Measurements from ENCODE around the gene MYH9. TPM values are rescaled to one million over a fixed set of nuclear protein-coding genes. Genes with fewer than 3 reads are reported as not detected.
A peak's percentile ranks its signal among the peaks of the same experiment; 100 is the strongest.

Gene MYH9
- total RNA-seq, 1 experiment from 2014 or later = 653 TPM

DNA sequence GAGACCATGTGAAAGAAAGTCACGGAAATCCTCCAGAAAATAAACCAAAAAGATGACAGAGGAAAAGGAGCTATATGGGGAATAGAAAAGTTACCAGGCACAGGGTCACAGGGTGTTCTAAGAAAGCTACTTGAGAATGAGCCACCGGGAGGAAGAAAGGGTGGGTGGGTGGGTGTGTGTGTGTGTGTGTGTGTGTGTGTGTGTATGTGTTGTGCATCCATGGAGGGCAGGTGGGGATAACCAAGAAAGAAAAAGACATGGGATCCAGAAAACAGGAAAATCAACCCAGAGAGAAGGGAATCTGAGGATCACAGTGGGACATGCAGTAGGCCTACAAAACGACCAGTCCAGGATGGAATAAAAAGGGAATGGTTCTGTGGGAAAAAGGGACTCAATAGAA, 152.2 kb downstream of the MYH9 start:
- Mint-ChIP-seq H3K4me3 (ENCODE audit: unreplicated experiment) (peak overlapping the region; percentile 97), H3K9me3 (ENCODE audit: unreplicated experiment) (peaks cover 16% of the 10 kb centered on the region), H3K36me3 (ENCODE audit: insufficient read depth, unreplicated experiment) (peaks cover 52% of the 10 kb centered on the region), H3K27me3 (ENCODE audit: insufficient read depth, unreplicated experiment) (no peaks in the 10 kb centered on the region), H3K27ac (ENCODE audit: low read depth, unreplicated experiment) (no peak overlapping the region), H3K4me1 (ENCODE audit: insufficient read depth, unreplicated experiment) (peaks cover 28% of the 10 kb centered on the region)
- ChIA-PET POLR2A (interaction anchor here (0.6 kb wide), 1 partner anchor 1993 kb away, joined by 3 read pairs; no protein-coding TSS in a partner anchor), CTCF (interaction anchor here (0.6 kb wide), 2 partner anchors 8 to 104 kb away, joined by 3 read pairs; no protein-coding TSS in a partner anchor)
- intact Hi-C loops (cut with micrococcal nuclease) = loop anchor here (5.0 kb wide), 1 partner anchor 38 kb away; no protein-coding TSS in a partner anchor
- TF ChIP-seq, protein P1, sequence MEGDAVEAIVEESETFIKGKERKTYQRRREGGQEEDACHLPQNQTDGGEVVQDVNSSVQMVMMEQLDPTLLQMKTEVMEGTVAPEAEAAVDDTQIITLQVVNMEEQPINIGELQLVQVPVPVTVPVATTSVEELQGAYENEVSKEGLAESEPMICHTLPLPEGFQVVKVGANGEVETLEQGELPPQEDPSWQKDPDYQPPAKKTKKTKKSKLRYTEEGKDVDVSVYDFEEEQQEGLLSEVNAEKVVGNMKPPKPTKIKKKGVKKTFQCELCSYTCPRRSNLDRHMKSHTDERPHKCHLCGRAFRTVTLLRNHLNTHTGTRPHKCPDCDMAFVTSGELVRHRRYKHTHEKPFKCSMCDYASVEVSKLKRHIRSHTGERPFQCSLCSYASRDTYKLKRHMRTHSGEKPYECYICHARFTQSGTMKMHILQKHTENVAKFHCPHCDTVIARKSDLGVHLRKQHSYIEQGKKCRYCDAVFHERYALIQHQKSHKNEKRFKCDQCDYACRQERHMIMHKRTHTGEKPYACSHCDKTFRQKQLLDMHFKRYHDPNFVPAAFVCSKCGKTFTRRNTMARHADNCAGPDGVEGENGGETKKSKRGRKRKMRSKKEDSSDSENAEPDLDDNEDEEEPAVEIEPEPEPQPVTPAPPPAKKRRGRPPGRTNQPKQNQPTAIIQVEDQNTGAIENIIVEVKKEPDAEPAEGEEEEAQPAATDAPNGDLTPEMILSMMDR (IDR thresholded peaks at IDR 0.05; ENCODE audit: unreplicated experiment) = no peak
- no peak for DNase-seq (ENCODE audit: unreplicated experiment)
- no TSS peak for BruUV-seq (replicated peaks)

DNA sequence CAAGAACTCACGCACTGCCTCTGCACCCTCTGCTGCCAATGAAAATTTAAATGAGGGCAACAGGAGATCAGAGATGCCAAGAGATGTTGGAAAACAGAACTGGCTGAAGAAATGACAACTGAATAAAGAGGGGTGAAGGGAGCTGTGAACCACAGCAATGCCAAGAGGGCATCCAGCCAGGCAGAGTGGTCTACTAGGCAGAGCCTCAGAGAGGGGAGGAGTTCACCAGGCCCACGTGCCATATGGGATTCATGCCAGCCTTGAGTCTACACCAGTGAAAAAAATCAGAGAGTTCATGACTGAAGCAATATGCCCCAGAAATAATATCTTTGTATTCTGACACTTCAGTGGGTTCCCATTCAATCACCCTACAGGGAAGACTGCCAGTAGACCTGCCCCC, 152.8 kb downstream of the MYH9 start:
- Mint-ChIP-seq H3K27ac (ENCODE audit: low read depth, unreplicated experiment) (no peak overlapping the region), H3K4me3 (ENCODE audit: unreplicated experiment) (no peak overlapping the region), H3K36me3 (ENCODE audit: insufficient read depth, unreplicated experiment) (peaks cover 58% of the 10 kb centered on the region), H3K4me1 (ENCODE audit: insufficient read depth, unreplicated experiment) (peaks cover 28% of the 10 kb centered on the region), H3K9me3 (ENCODE audit: unreplicated experiment) (peaks cover 16% of the 10 kb centered on the region), H3K27me3 (ENCODE audit: insufficient read depth, unreplicated experiment) (no peaks in the 10 kb centered on the region)
- ChIA-PET POLR2A (no interaction called here), CTCF (interaction anchor here (0.6 kb wide), 2 partner anchors 9 to 103 kb away, joined by 3 read pairs; no protein-coding TSS in a partner anchor)
- no peak for DNase-seq (ENCODE audit: unreplicated experiment)
- BruUV-seq (replicated peaks) = no TSS peak
- intact Hi-C loops (cut with micrococcal nuclease) = loop anchor here (5.0 kb wide), 1 partner anchor 38 kb away; no protein-coding TSS in a partner anchor
- TF ChIP-seq, protein P1 (IDR thresholded peaks at IDR 0.05; ENCODE audit: unreplicated experiment) = no peak

DNA sequence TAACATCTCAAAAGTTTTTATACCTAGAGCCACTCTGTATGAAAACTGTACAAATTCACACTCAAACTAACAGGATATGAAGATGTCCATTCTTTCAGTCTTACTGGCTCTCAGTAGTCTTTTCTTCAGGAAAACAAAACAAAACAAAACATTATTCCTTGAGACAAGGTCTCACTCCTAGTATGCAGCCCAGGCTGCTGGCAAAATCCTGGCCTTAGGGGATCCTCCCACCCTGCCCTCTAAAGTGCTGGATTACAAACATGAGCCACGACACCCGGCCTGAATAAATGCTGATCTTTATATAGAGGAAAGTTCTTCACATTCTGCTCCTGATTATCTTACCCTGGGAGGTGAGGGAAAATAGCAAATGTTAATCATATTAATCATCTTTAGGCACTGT, 153.6 kb downstream of the MYH9 start:
- Mint-ChIP-seq H3K4me3 (ENCODE audit: unreplicated experiment) (no peak overlapping the region), H3K4me1 (ENCODE audit: insufficient read depth, unreplicated experiment) (peaks cover 28% of the 10 kb centered on the region), H3K27ac (ENCODE audit: low read depth, unreplicated experiment) (no peak overlapping the region), H3K9me3 (ENCODE audit: unreplicated experiment) (peaks cover 16% of the 10 kb centered on the region), H3K36me3 (ENCODE audit: insufficient read depth, unreplicated experiment) (peaks cover 61% of the 10 kb centered on the region), H3K27me3 (ENCODE audit: insufficient read depth, unreplicated experiment) (no peaks in the 10 kb centered on the region)
- DNase-seq (ENCODE audit: unreplicated experiment) = no peak
- TF ChIP-seq, protein P1 (IDR thresholded peaks at IDR 0.05; ENCODE audit: unreplicated experiment) = no peak
- intact Hi-C loops (cut with micrococcal nuclease) = no loop called here
- BruUV-seq (replicated peaks) = no TSS peak
- ChIA-PET CTCF (no interaction called here), POLR2A (no interaction called here)

DNA sequence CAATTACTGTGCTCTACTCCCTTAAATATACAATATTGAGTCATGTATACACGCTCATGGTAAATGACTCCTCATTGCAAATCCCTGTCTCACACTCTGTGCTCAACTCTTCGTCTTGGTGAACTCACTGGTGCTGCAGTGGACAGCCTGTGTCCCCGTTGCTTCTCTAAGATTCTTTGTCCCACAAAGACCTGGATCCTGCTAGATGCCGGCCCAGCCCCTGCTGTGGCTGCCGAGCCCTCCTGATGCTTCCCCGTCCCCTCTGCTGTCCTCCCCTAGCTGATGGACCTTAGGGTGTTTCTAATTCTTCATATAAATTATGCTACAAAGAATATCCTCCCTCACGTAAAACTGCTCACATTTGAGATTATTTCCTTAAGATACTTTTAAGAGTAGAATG, 154.0 kb downstream of the MYH9 start:
- H3K36me3 Mint-ChIP-seq (ENCODE audit: insufficient read depth, unreplicated experiment) = peaks cover 62% of the 10 kb centered on the region
- H3K4me1 Mint-ChIP-seq (ENCODE audit: insufficient read depth, unreplicated experiment) = peaks cover 28% of the 10 kb centered on the region
- TF ChIP-seq, protein P1 (IDR thresholded peaks at IDR 0.05; ENCODE audit: unreplicated experiment) = no peak
- CTCF ChIA-PET = no interaction called here
- intact Hi-C loops (cut with micrococcal nuclease) = no loop called here
- H3K4me3 Mint-ChIP-seq (ENCODE audit: unreplicated experiment) = no peak overlapping the region
- peaks cover 16% of the 10 kb centered on the region for H3K9me3 Mint-ChIP-seq (ENCODE audit: unreplicated experiment)
- no peaks in the 10 kb centered on the region for H3K27me3 Mint-ChIP-seq (ENCODE audit: insufficient read depth, unreplicated experiment)
- no peak overlapping the region for H3K27ac Mint-ChIP-seq (ENCODE audit: low read depth, unreplicated experiment)
- no peak for DNase-seq (ENCODE audit: unreplicated experiment)
- POLR2A ChIA-PET = no interaction called here
- BruUV-seq (replicated peaks) = no TSS peak

All from MCF 10A (cell line).